IPS-18c (cell line): Measurements from ENCODE around the gene AKAP1.

Experiments
- H3K4me3 ChIP-seq: 2 replicates; pipeline ENCODE4 v1.7.0; 2013; ENCODE audit warnings: low read depth, mild to moderate bottlenecking, low read length, moderate library complexity; ENCODE audit not compliant: insufficient read depth
- H3K9me3 ChIP-seq: one replicate; pipeline ENCODE4 v1.6.1; 2013; ENCODE audit warnings: mild to moderate bottlenecking, low read length, moderate library complexity; ENCODE audit not compliant: control insufficient read depth, insufficient read depth

AKAP1 gene

GRCh38 chr17:57111386-57111785 is 26.3 kb downstream of the AKAP1 start:
- H3K4me3 ChIP-seq = no peak overlapping the region
- H3K9me3 ChIP-seq = no peaks in the 10 kb centered on the region

- no peaks in the 10 kb centered on the region for H3K9me3 ChIP-seq
- H3K4me3 ChIP-seq = no peak overlapping the region
Measured at GRCh38 chr17:57113011-57113410, 28.0 kb downstream of the AKAP1 start.

GRCh38 chr17:57113656-57114055 is 28.6 kb downstream of the AKAP1 start:
- Histone ChIP-seq H3K4me3 (no peak overlapping the region), H3K9me3 (no peaks in the 10 kb centered on the region)

GRCh38 chr17:57114085-57114673 is 29.1 kb downstream of the AKAP1 start:
- no peak overlapping the region for H3K4me3 ChIP-seq

GRCh38 chr17:57115377-57115776 is 30.3 kb downstream of the AKAP1 start:
- H3K4me3 ChIP-seq = no peak overlapping the region
- no peaks in the 10 kb centered on the region for H3K9me3 ChIP-seq

More at GRCh38 chr17:57114085-57114673, 29.1 kb downstream of the AKAP1 start:
- H3K9me3 ChIP-seq = no peaks in the 10 kb centered on the region

GRCh38 chr17:57115916-57116315 is 30.9 kb downstream of the AKAP1 start:
- no peaks in the 10 kb centered on the region for H3K9me3 ChIP-seq

GRCh38 chr17:57117798-57118197 is 32.8 kb downstream of the AKAP1 start:
- Histone ChIP-seq H3K4me3 (no peak overlapping the region), H3K9me3 (no peaks in the 10 kb centered on the region)

More at GRCh38 chr17:57115916-57116315, 30.9 kb downstream of the AKAP1 start:
- no peak overlapping the region for H3K4me3 ChIP-seq

GRCh38 chr17:57120814-57121213 is 35.8 kb downstream of the AKAP1 start:
- Histone ChIP-seq H3K9me3 (no peaks in the 10 kb centered on the region), H3K4me3 (no peak overlapping the region)

- Histone ChIP-seq H3K9me3 (no peaks in the 10 kb centered on the region), H3K4me3 (no peak overlapping the region)
Measured at GRCh38 chr17:57121308-57122042, 36.4 kb downstream of the AKAP1 start.

GRCh38 chr17:57124053-57124452 is 39.0 kb downstream of the AKAP1 start:
- Histone ChIP-seq H3K4me3 (no peak overlapping the region), H3K9me3 (no peaks in the 10 kb centered on the region)

- no peaks in the 10 kb centered on the region for H3K9me3 ChIP-seq
Measured at GRCh38 chr17:57125406-57125805, 40.4 kb downstream of the AKAP1 start.

GRCh38 chr17:57125866-57126265 is 40.8 kb downstream of the AKAP1 start:
- Histone ChIP-seq H3K4me3 (no peak overlapping the region), H3K9me3 (no peaks in the 10 kb centered on the region)

More at GRCh38 chr17:57125406-57125805, 40.4 kb downstream of the AKAP1 start:
- H3K4me3 ChIP-seq = no peak overlapping the region

- H3K9me3 ChIP-seq = no peaks in the 10 kb centered on the region
- H3K4me3 ChIP-seq = no peak overlapping the region; the same call in 1 of the 2 replicates
Measured at GRCh38 chr17:57130708-57131461, 45.8 kb downstream of the AKAP1 start.

- Histone ChIP-seq H3K9me3 (no peaks in the 10 kb centered on the region), H3K4me3 (no peak overlapping the region)
Measured at GRCh38 chr17:57132663-57133062, 47.6 kb downstream of the AKAP1 start.

GRCh38 chr17:57133486-57133885 is 48.4 kb downstream of the AKAP1 start:
- no peak overlapping the region for H3K4me3 ChIP-seq
- H3K9me3 ChIP-seq = no peaks in the 10 kb centered on the region

- no peaks in the 10 kb centered on the region for H3K9me3 ChIP-seq
- H3K4me3 ChIP-seq = no peak overlapping the region
Measured at GRCh38 chr17:57135026-57135788, 50.2 kb downstream of the AKAP1 start.

GRCh38 chr17:57135789-57136291 is 50.8 kb downstream of the AKAP1 start:
- Histone ChIP-seq H3K4me3 (no peak overlapping the region), H3K9me3 (no peaks in the 10 kb centered on the region)
